ENCODE results near the gene EHMT1.
"Not testable (repeated sequence)": the region's sequence is repeated elsewhere in the genome, so short reads cannot be mapped to it uniquely, and the experiment has no call there.

EHMT1 gene

GRCh38 chr9:137711678-137712105, 92.9 kb downstream of the EHMT1 start:
- Histone ChIP-seq H3K9me3 (ENCODE audit: severe bottlenecking) (no peaks in the 10 kb centered on the region), H3K27ac (no peak overlapping the region), H3K36me3 (peaks cover 30% of the 10 kb centered on the region), H3K27me3 (ENCODE audit: insufficient read depth, low read depth, severe bottlenecking) (no peaks in the 10 kb centered on the region), H3K4me3 (ENCODE audit: low read depth, low read length) (no peak overlapping the region)
- TF ChIP-seq, protein P1, sequence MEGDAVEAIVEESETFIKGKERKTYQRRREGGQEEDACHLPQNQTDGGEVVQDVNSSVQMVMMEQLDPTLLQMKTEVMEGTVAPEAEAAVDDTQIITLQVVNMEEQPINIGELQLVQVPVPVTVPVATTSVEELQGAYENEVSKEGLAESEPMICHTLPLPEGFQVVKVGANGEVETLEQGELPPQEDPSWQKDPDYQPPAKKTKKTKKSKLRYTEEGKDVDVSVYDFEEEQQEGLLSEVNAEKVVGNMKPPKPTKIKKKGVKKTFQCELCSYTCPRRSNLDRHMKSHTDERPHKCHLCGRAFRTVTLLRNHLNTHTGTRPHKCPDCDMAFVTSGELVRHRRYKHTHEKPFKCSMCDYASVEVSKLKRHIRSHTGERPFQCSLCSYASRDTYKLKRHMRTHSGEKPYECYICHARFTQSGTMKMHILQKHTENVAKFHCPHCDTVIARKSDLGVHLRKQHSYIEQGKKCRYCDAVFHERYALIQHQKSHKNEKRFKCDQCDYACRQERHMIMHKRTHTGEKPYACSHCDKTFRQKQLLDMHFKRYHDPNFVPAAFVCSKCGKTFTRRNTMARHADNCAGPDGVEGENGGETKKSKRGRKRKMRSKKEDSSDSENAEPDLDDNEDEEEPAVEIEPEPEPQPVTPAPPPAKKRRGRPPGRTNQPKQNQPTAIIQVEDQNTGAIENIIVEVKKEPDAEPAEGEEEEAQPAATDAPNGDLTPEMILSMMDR (IDR thresholded peaks at IDR 0.05; ENCODE audit: low read depth, low read length): 0 out of 2 replicates have a peak, but pooled peaks have one; percentile 5
- no peak for DNase-seq

GRCh38 chr9:137715321-137715720, 96.5 kb downstream of the EHMT1 start:
- Histone ChIP-seq H3K4me3 (ENCODE audit: low read depth, low read length) (no peak overlapping the region), H3K9me3 (ENCODE audit: severe bottlenecking) (no peaks in the 10 kb centered on the region), H3K36me3 (peaks cover 45% of the 10 kb centered on the region), H3K27me3 (ENCODE audit: insufficient read depth, low read depth, severe bottlenecking) (no peaks in the 10 kb centered on the region), H3K27ac (no peak overlapping the region)
- TF ChIP-seq, protein P1 (IDR thresholded peaks at IDR 0.05; ENCODE audit: low read depth, low read length): no peak
- no peak for DNase-seq

DNA sequence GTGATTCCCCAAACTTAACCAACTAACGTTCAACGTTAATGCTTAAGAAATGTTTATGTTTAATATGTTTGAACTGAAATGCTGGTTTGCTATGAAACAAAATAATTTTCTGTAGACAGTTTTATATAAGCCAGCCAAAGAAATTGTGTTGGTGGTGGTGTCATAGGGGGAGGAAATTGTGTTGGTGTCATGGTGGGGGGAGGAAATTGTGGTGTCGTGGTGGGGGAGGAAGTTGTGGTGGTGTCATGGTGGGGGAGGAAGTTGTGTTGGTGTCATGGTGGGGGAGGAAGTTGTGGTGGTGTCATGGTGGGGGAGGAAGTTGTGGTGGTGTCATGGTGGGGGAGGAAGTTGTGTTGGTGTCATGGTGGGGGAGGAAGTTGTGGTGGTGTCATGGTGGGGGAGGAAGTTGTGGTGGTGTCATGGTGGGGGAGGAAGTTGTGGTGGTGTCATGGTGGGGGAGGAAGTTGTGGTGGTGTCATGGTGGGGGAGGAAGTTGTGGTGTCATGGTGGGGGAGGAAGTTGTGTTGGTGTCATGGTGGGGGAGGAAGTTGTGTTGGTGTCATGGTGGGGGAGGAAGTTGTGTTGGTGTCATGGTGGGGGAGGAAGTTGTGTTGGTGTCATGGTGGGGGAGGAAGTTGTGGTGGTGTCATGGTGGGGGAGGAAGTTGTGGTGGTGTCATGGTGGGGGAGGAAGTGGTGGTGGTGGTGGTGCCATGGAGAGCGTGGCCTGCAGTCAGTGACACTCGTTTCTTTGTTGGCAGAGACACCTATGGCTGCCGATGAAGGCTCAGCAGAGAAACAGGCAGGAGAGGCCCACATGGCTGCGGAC, 97.3 kb downstream of the EHMT1 start:
- DNase-seq; H3K27me3 ChIP-seq (ENCODE audit: insufficient read depth, low read depth, severe bottlenecking); H3K4me3 ChIP-seq (ENCODE audit: low read depth, low read length); H3K27ac ChIP-seq; H3K9me3 ChIP-seq (ENCODE audit: severe bottlenecking): not testable (repeated sequence)
- H3K36me3 ChIP-seq: peaks cover 50% of the 10 kb centered on the region

GRCh38 chr9:137716694-137717287, 98.0 kb downstream of the EHMT1 start:
- peaks cover 47% of the 10 kb centered on the region for H3K36me3 ChIP-seq

DNA sequence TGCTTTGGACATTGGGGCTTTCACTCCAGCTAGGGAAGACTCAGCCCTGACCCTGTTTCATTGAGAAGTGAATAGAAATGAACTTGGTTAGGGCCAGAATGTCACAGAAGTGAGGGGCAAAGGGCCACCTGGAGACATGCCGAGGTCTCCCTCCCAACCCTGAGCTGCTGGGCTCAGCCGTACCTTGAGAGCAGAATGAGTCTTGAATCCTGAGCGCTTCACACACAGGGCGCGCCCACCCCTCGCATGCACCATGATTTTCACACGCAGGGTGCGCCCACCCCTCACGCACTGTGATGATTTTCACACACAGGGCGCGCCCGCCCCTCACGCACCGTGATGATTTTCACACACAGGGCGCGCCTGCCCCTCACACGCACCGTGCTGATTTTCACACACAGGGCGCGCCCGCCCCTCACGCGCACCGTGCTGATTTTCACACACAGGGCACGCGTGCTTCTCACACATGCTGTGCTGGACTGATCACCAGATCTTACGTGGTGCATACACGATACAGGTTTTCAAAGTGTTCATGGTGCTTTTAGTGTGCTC, 99.0 kb downstream of the EHMT1 start:
- TF ChIP-seq, protein P1 (IDR thresholded peaks at IDR 0.05; ENCODE audit: low read depth, low read length): no peak
- H3K9me3 ChIP-seq (ENCODE audit: severe bottlenecking): no peaks in the 10 kb centered on the region
- DNase-seq: no peak
- H3K27me3 ChIP-seq (ENCODE audit: insufficient read depth, low read depth, severe bottlenecking): no peaks in the 10 kb centered on the region
- peaks cover 39% of the 10 kb centered on the region for H3K36me3 ChIP-seq
- no peak overlapping the region for H3K4me3 ChIP-seq (ENCODE audit: low read depth, low read length)
- H3K27ac ChIP-seq: no peak overlapping the region

More at GRCh38 chr9:137716694-137717287, 98.0 kb downstream of the EHMT1 start:
- Histone ChIP-seq H3K4me3 (ENCODE audit: low read depth, low read length) (no peak overlapping the region), H3K9me3 (ENCODE audit: severe bottlenecking) (no peaks in the 10 kb centered on the region), H3K27me3 (ENCODE audit: insufficient read depth, low read depth, severe bottlenecking) (no peaks in the 10 kb centered on the region), H3K27ac (no peak overlapping the region)
- TF ChIP-seq, protein P1 (IDR thresholded peaks at IDR 0.05; ENCODE audit: low read depth, low read length): no peak
- no peak for DNase-seq

GRCh38 chr9:137719194-137719593, 100.4 kb downstream of the EHMT1 start:
- Histone ChIP-seq H3K4me3 (ENCODE audit: low read depth, low read length) (no peak overlapping the region), H3K27me3 (ENCODE audit: insufficient read depth, low read depth, severe bottlenecking) (no peaks in the 10 kb centered on the region), H3K27ac (no peak overlapping the region), H3K9me3 (ENCODE audit: severe bottlenecking) (no peaks in the 10 kb centered on the region), H3K36me3 (peaks cover 33% of the 10 kb centered on the region)
- TF ChIP-seq, protein P1 (IDR thresholded peaks at IDR 0.05; ENCODE audit: low read depth, low read length): no peak
- no peak for DNase-seq
